Natural killer cell (primary cell): ENCODE results near the gene GSTA4. TPM values are rescaled to one million over a fixed set of nuclear protein-coding genes. Genes with fewer than 3 reads are reported as not detected.
"Not testable (repeated sequence)": the region's sequence is repeated elsewhere in the genome, so short reads cannot be mapped to it uniquely, and the experiment has no call there.

Experiments
- ATAC-seq, 3 donors: fragments of 150-1000 bp in 2 of 3; fragments of 200-7000 bp in 1 of 3; cut with Tn5 transposase; 1 replicate in 1 of 3; 2 replicates in 2 of 3; pipeline ENCODE4 v1.10.0; 2021; ENCODE audit warnings: mild to moderate bottlenecking in 2 of 3, moderate library complexity in 2 of 3
- DNase-seq, 2 donors: peaks; one replicate each; pipeline versions ENCODE4 v3.0.0 to v3.0.0-alpha.2; 2013 to 2021; ENCODE audit warnings: mixed read lengths in 1 of 2
- H3K27ac ChIP-seq: one replicate; pipeline ENCODE4 v1.5.1; 2013; ENCODE audit warnings: mild to moderate bottlenecking, low read length
- H3K27me3 ChIP-seq: one replicate; pipeline ENCODE4 v1.6.1; 2013; ENCODE audit warnings: low read length; ENCODE audit not compliant: control insufficient read depth, insufficient read depth
- H3K36me3 ChIP-seq: one replicate; pipeline ENCODE4 v1.6.1; 2013; ENCODE audit warnings: low read length; ENCODE audit not compliant: control insufficient read depth, insufficient read depth
- H3K4me1 ChIP-seq: one replicate; pipeline ENCODE4 v1.6.1; 2013; ENCODE audit warnings: low read length; ENCODE audit not compliant: control insufficient read depth, insufficient read depth
- H3K4me3 ChIP-seq: one replicate; pipeline ENCODE4 v1.5.1; 2013; ENCODE audit warnings: low read length
- H3K9me3 ChIP-seq: one replicate; pipeline ENCODE4 v1.6.1; 2013; ENCODE audit warnings: low read length; ENCODE audit not compliant: control insufficient read depth, insufficient read depth
- H3K27ac Mint-ChIP-seq, 2 donors: one replicate each; pipeline ENCODE4 v1.8.0; 2022; ENCODE audit warnings: mild to moderate bottlenecking in 2 of 2, mixed read lengths in 2 of 2, moderate library complexity in 1 of 2
- H3K27me3 Mint-ChIP-seq, 2 donors: one replicate each; pipeline ENCODE4 v1.8.0; 2022; ENCODE audit warnings: low read depth in 2 of 2, mixed read lengths in 2 of 2
- H3K36me3 Mint-ChIP-seq: one replicate; pipeline ENCODE4 v1.8.0; 2022; ENCODE audit warnings: mixed read lengths
- H3K4me1 Mint-ChIP-seq, 2 donors: one replicate each; pipeline ENCODE4 v1.8.0; 2022; ENCODE audit warnings: mixed read lengths in 2 of 2
- H3K4me3 Mint-ChIP-seq: one replicate; pipeline ENCODE4 v1.8.0; 2022; ENCODE audit warnings: mild to moderate bottlenecking, moderate library complexity, mixed read lengths
- H3K9me3 Mint-ChIP-seq, 2 donors: one replicate each; pipeline ENCODE4 v1.8.0; 2022; ENCODE audit warnings: mixed read lengths in 2 of 2
- CTCF ChIP-seq: fragments of 200-600 bp; IDR thresholded peaks from one replicate; pipeline ENCODE4 v1.8.0; 2022; ENCODE audit warnings: antibody characterized with exemption
- WGBS: methylation state at CpG from one replicate; pipeline ENCODE4 v1.1.7; 2013; ENCODE audit warnings: missing lambda C conversion rate; ENCODE audit not compliant: insufficient coverage; 5-methylcytosine and 5-hydroxymethylcytosine counted together
- intact Hi-C: fragments of 100-400 bp; cut with micrococcal nuclease; formaldehyde crosslinking; loops from one replicate; pipeline ENCODE4 v1.14.2; 2022
- total RNA-seq, 4 donors: library from RNA; stranded (reverse); fragments of 120-200 nt in 1 of 4; gene quantifications; one replicate each; pipeline versions ENCODE4 v1.2.3 to v1.2.4, GENCODE V29; 2013 to 2022

Gene GSTA4
- total RNA-seq, 3 donors from 2014 or later (not counting 1 experiment from before 2014, with no cell fraction given): 0.55 to 2.5 (median 1.8) TPM

- no peaks in the 10 kb centered on the region for H3K4me1 ChIP-seq
- H3K9me3 ChIP-seq: no peaks in the 10 kb centered on the region
- peaks cover 80% of the 10 kb centered on the region for H3K36me3 ChIP-seq
- Mint-ChIP-seq H3K27ac (no peak overlapping the region), H3K9me3 (no peaks in the 10 kb centered on the region), H3K27me3 (no peaks in the 10 kb centered on the region), H3K4me3 (no peak overlapping the region), H3K4me1 (no peaks in the 10 kb centered on the region), H3K36me3 (peaks cover 36% of the 10 kb centered on the region)
- no peak for ATAC-seq
- H3K27ac ChIP-seq: no peak overlapping the region
- intact Hi-C loops: no loop called here
- no peak overlapping the region for H3K4me3 ChIP-seq
- TF ChIP-seq CTCF: no peak
- no peaks in the 10 kb centered on the region for H3K27me3 ChIP-seq
- WGBS: 100% methylated on average over 2 of the region's 2 CpGs
- no peak for DNase-seq
These were observed 14.0 kb upstream of the GSTA4 start for GRCh38 chr6:53009056-53009455.

- H3K27me3 Mint-ChIP-seq, H3K9me3 ChIP-seq, H3K27ac ChIP-seq, H3K4me1 ChIP-seq, H3K4me3 Mint-ChIP-seq, H3K27me3 ChIP-seq, H3K4me3 ChIP-seq, ATAC-seq, intact Hi-C loops, H3K27ac Mint-ChIP-seq, H3K4me1 Mint-ChIP-seq, DNase-seq, H3K9me3 Mint-ChIP-seq: not testable (repeated sequence)
- 99% methylated on average over 3 of the region's 4 CpGs for WGBS
- H3K36me3 ChIP-seq: peaks cover 78% of the 10 kb centered on the region
- H3K36me3 Mint-ChIP-seq: peaks cover 36% of the 10 kb centered on the region
These were observed 13.2 kb upstream of the GSTA4 start for GRCh38 chr6:53008192-53008687.

- no peak overlapping the region for H3K4me3 ChIP-seq
These were observed 10.7 kb upstream of the GSTA4 start for GRCh38 chr6:53005663-53006250.

GRCh38 chr6:52999456-52999855 lies 4.4 kb upstream of the GSTA4 start:
- Mint-ChIP-seq H3K27me3 (no peaks in the 10 kb centered on the region), H3K36me3 (no peaks in the 10 kb centered on the region), H3K9me3 (no peaks in the 10 kb centered on the region), H3K4me3 (no peak overlapping the region), H3K4me1 (peaks cover 28 to 29% of the 10 kb centered on the region in 2 donors), H3K27ac (no peak overlapping the region)
- H3K36me3 ChIP-seq: peaks cover 11% of the 10 kb centered on the region
- no peak overlapping the region for H3K4me3 ChIP-seq
- 97% methylated on average over 6 of the region's 6 CpGs for WGBS
- DNase-seq (no peak), ATAC-seq (no peak)
- intact Hi-C loops: loop anchor here (5.0 to 10.0 kb wide), 3 partner anchors 48 to 345 kb away; partner anchors contain the start of gene ELOVL5
- H3K4me1 ChIP-seq: peaks cover 10% of the 10 kb centered on the region
- no peaks in the 10 kb centered on the region for H3K9me3 ChIP-seq
- TF ChIP-seq CTCF: no peak
- no peak overlapping the region for H3K27ac ChIP-seq
- no peaks in the 10 kb centered on the region for H3K27me3 ChIP-seq

More at GRCh38 chr6:53005663-53006250, 10.7 kb upstream of the GSTA4 start:
- H3K36me3 Mint-ChIP-seq: peaks cover 35% of the 10 kb centered on the region
- ATAC-seq (no peak), DNase-seq (no peak)
- WGBS: 93% methylated on average over 2 of the region's 2 CpGs
- Histone ChIP-seq H3K4me1 (no peaks in the 10 kb centered on the region), H3K27ac (no peak overlapping the region), H3K9me3 (no peaks in the 10 kb centered on the region), H3K36me3 (peaks cover 59% of the 10 kb centered on the region), H3K27me3 (no peaks in the 10 kb centered on the region)
- H3K4me1 Mint-ChIP-seq: no peaks in the 10 kb centered on the region
- no peaks in the 10 kb centered on the region for H3K27me3 Mint-ChIP-seq
- H3K9me3 Mint-ChIP-seq: no peaks in the 10 kb centered on the region
- no peak overlapping the region for H3K27ac Mint-ChIP-seq
- H3K4me3 Mint-ChIP-seq: no peak overlapping the region
- no peak for TF ChIP-seq CTCF
- intact Hi-C loops: no loop called here
